ENCODE data around the gene FBXW8.

DNA sequence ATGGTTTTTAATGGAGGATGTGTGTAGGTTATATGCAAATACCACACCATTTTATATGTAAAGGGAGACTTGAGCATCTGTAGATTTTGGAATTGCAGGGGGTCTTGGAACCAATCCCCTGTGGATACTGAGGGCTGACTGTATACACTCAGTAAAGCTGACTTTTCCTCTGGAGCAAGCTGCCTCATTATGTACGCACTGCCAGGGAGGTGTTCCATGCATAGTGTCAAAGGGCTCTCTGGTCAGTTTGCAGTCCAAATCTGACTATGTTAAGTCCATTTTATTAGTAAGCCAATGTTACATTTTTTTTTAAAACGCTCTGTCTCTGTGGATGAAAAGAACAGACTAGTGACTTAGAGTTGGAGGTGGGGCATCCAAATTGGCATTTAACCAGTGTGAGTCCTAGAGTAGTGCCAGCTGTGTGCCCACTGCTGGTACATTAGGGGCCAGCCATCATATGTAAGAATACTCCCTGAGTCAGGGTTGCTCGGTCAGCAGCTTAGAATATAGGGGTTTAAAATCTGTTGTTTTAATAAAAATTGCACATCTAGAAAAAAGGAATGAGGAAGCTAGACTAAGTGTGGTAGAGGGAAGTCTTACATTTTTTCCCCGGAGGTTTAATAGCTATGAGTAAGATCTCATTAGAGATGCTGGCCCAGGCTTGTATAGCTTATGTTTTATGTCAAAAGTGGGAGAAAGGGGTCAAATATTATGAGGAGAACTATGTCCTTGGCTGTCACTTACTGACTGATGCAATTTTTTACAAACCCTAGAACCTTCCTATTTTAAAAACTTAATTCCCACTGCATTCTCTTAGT, 101.4 kb downstream of the FBXW8 start:
- TF ChIP-seq, protein P1, sequence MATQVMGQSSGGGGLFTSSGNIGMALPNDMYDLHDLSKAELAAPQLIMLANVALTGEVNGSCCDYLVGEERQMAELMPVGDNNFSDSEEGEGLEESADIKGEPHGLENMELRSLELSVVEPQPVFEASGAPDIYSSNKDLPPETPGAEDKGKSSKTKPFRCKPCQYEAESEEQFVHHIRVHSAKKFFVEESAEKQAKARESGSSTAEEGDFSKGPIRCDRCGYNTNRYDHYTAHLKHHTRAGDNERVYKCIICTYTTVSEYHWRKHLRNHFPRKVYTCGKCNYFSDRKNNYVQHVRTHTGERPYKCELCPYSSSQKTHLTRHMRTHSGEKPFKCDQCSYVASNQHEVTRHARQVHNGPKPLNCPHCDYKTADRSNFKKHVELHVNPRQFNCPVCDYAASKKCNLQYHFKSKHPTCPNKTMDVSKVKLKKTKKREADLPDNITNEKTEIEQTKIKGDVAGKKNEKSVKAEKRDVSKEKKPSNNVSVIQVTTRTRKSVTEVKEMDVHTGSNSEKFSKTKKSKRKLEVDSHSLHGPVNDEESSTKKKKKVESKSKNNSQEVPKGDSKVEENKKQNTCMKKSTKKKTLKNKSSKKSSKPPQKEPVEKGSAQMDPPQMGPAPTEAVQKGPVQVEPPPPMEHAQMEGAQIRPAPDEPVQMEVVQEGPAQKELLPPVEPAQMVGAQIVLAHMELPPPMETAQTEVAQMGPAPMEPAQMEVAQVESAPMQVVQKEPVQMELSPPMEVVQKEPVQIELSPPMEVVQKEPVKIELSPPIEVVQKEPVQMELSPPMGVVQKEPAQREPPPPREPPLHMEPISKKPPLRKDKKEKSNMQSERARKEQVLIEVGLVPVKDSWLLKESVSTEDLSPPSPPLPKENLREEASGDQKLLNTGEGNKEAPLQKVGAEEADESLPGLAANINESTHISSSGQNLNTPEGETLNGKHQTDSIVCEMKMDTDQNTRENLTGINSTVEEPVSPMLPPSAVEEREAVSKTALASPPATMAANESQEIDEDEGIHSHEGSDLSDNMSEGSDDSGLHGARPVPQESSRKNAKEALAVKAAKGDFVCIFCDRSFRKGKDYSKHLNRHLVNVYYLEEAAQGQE (IDR thresholded peaks at IDR 0.05): no peak
- TF ChIP-seq CTCF (IDR thresholded peaks at IDR 0.05) (no peak), MAFK (IDR thresholded peaks at IDR 0.05; ENCODE audit: partially characterized antibody) (no peak), POLR2A (IDR thresholded peaks at IDR 0.05; ENCODE audit: low read length) (no peak), JUNB (IDR thresholded peaks at IDR 0.05) (no peak), HDAC2 (IDR thresholded peaks at IDR 0.05) (no peak), CEBPB (IDR thresholded peaks at IDR 0.05) (no peak)
- TF ChIP-seq, protein P2, sequence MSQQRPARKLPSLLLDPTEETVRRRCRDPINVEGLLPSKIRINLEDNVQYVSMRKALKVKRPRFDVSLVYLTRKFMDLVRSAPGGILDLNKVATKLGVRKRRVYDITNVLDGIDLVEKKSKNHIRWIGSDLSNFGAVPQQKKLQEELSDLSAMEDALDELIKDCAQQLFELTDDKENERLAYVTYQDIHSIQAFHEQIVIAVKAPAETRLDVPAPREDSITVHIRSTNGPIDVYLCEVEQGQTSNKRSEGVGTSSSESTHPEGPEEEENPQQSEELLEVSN (IDR thresholded peaks at IDR 0.05; ENCODE audit: borderline replicate concordance, low read depth): no peak
